Stimulated activated CD4-positive, alpha-beta T cell treated with anti-CD3 and anti-CD28 coated beads, Interleukin-4, amount 100 ng/mL, for 24 hours (primary cell): ENCODE measurements around the gene WNT7A.
"Not testable (repeated sequence)": the region's sequence is repeated elsewhere in the genome, so short reads cannot be mapped to it uniquely, and the experiment has no call there.

Experiments used
- DNase-seq: peaks from one replicate; pipeline ENCODE4 v3.0.0-alpha.2; 2020

Gene WNT7A

GRCh38 chr3:13879946-13880810 lies at the start of gene WNT7A:
Gene WNT7A (minus strand): TSS chr3:13880071. CDS start chr3:13879816, 255 bp downstream.
- peak; percentile 67 for DNase-seq

GRCh38 chr3:13928741-13929140 lies 48.9 kb upstream of the WNT7A start:
- DNase-seq, result not testable (repeated sequence)

GRCh38 chr3:13927295-13927694 lies 47.4 kb upstream of the WNT7A start:
- DNase-seq, result no peak

- no peak for DNase-seq
These were observed 36.5 kb upstream of the WNT7A start for GRCh38 chr3:13916375-13916774.

GRCh38 chr3:13902648-13903238 lies 22.9 kb upstream of the WNT7A start:
- no peak for DNase-seq

GRCh38 chr3:13901935-13902584 lies 22.2 kb upstream of the WNT7A start:
- no peak for DNase-seq

- DNase-seq, result no peak
These were observed 18.5 kb upstream of the WNT7A start for GRCh38 chr3:13898346-13898745.

- DNase-seq, result peak; percentile 66
These were observed 16.7 kb upstream of the WNT7A start for GRCh38 chr3:13896473-13897154.

GRCh38 chr3:13895155-13896105 lies 15.6 kb upstream of the WNT7A start:
- peak; percentile 95 for DNase-seq

- no peak for DNase-seq
These were observed 14.9 kb upstream of the WNT7A start for GRCh38 chr3:13894807-13895154.

GRCh38 chr3:13894096-13894806 lies 14.4 kb upstream of the WNT7A start:
- no peak for DNase-seq

GRCh38 chr3:13892304-13892703 lies 12.4 kb upstream of the WNT7A start:
- DNase-seq, result no peak

- no peak for DNase-seq
These were observed 11.7 kb upstream of the WNT7A start for GRCh38 chr3:13891492-13892073.

- DNase-seq, result no peak
These were observed 11.1 kb upstream of the WNT7A start for GRCh38 chr3:13891017-13891392.

GRCh38 chr3:13890377-13891016 lies 10.6 kb upstream of the WNT7A start:
- DNase-seq, result peak; percentile 21

- DNase-seq, result no peak
These were observed 8.7 kb upstream of the WNT7A start for GRCh38 chr3:13888576-13888975.

- no peak for DNase-seq
These were observed 7.8 kb upstream of the WNT7A start for GRCh38 chr3:13887495-13888300.

GRCh38 chr3:13886593-13887129 lies 6.8 kb upstream of the WNT7A start:
- DNase-seq, result no peak

- DNase-seq, result no peak
These were observed 5.8 kb upstream of the WNT7A start for GRCh38 chr3:13885704-13886010.
